Astrocyte (in vitro differentiated cells and primary cell): ENCODE results near the gene SOBP. TPM values are rescaled to one million over a fixed set of nuclear protein-coding genes. Genes with fewer than 3 reads are reported as not detected.

Experiments
- DNase-seq: peaks from one replicate; pipeline ENCODE4 v3.0.0-alpha.2; 2010; ENCODE audit warnings: low read depth
- FAIRE-seq: peaks from 2 replicates; lab custom pipeline; 2011; peaks lifted over from hg19 to GRCh38; lab: Jason Lieb, UNC
- H2AFZ ChIP-seq: 2 replicates; pipeline ENCODE4 v1.6.0; 2012; ENCODE audit warnings: low read depth, low read length, inconsistent platforms
- H3K27ac ChIP-seq: 2 replicates; pipeline ENCODE4 v1.5.1; 2011; ENCODE audit warnings: low read depth, low read length, inconsistent platforms
- H3K27me3 ChIP-seq: 2 replicates; pipeline ENCODE4 v1.6.0; 2011; ENCODE audit warnings: low read length, inconsistent platforms; ENCODE audit not compliant: insufficient read depth
- H3K36me3 ChIP-seq: 2 replicates; pipeline ENCODE4 v1.5.1; 2011; ENCODE audit warnings: low read length, inconsistent platforms; ENCODE audit not compliant: insufficient read depth
- H3K4me1 ChIP-seq: 2 replicates; pipeline ENCODE4 v1.5.1; 2011; ENCODE audit warnings: low read length, inconsistent platforms; ENCODE audit not compliant: insufficient read depth
- H3K4me2 ChIP-seq: 2 replicates; pipeline ENCODE4 v1.6.0; 2012; ENCODE audit warnings: low read length, inconsistent platforms
- H3K4me3 ChIP-seq: 2 replicates; pipeline ENCODE4 v1.5.1; 2011; ENCODE audit warnings: low read depth, mild to moderate bottlenecking, low read length, inconsistent platforms; ENCODE audit not compliant: insufficient read depth
- H3K79me2 ChIP-seq: 2 replicates; pipeline ENCODE4 v1.6.0; 2012; ENCODE audit warnings: mild to moderate bottlenecking, low read length, inconsistent platforms; ENCODE audit not compliant: insufficient read depth
- H3K9ac ChIP-seq: 2 replicates; pipeline ENCODE4 v1.6.0; 2012; ENCODE audit warnings: mild to moderate bottlenecking, low read length, inconsistent platforms
- H3K9me3 ChIP-seq: 2 replicates; pipeline ENCODE4 v1.5.1; 2012; ENCODE audit warnings: low read depth, mild to moderate bottlenecking, low read length, inconsistent platforms; ENCODE audit not compliant: insufficient read depth
- H4K20me1 ChIP-seq: 2 replicates; pipeline ENCODE4 v1.6.0; 2012; ENCODE audit warnings: low read length, inconsistent platforms; ENCODE audit not compliant: insufficient read depth
- H3K27ac Mint-ChIP-seq: one replicate; pipeline ENCODE4 v1.8.0; 2021; ENCODE audit warnings: mild to moderate bottlenecking, mixed read lengths; ENCODE audit not compliant: unreplicated experiment
- H3K27me3 Mint-ChIP-seq: one replicate; pipeline ENCODE4 v1.8.0; 2021; ENCODE audit warnings: low read depth, mixed read lengths; ENCODE audit not compliant: unreplicated experiment
- H3K36me3 Mint-ChIP-seq: one replicate; pipeline ENCODE4 v1.8.0; 2021; ENCODE audit warnings: low read depth, mixed read lengths; ENCODE audit not compliant: unreplicated experiment
- H3K4me1 Mint-ChIP-seq: one replicate; pipeline ENCODE4 v1.8.0; 2021; ENCODE audit warnings: low read depth, mixed read lengths; ENCODE audit not compliant: unreplicated experiment
- H3K4me3 Mint-ChIP-seq: one replicate; pipeline ENCODE4 v1.8.0; 2021; ENCODE audit warnings: mild to moderate bottlenecking, moderate library complexity, mixed read lengths; ENCODE audit not compliant: unreplicated experiment
- H3K9me3 Mint-ChIP-seq: one replicate; pipeline ENCODE4 v1.8.0; 2021; ENCODE audit warnings: mild to moderate bottlenecking, mixed read lengths; ENCODE audit not compliant: unreplicated experiment
- EZH2 ChIP-seq: IDR thresholded peaks from 2 replicates; pipeline ENCODE4 v1.6.1; 2012; ENCODE audit warnings: mild to moderate bottlenecking, low read length, inconsistent platforms; ENCODE audit not compliant: insufficient read depth
- total RNA-seq: library from RNA; stranded (reverse); gene quantifications from 2 replicates; pipeline ENCODE4 v1.2.1, GENCODE V29; 2021
- TF ChIP-seq, protein P1 (sequence below): IDR thresholded peaks from 2 replicates; pipeline ENCODE4 v1.5.1; 2011; ENCODE audit warnings: low read depth, mild to moderate bottlenecking, inconsistent platforms, low read length, moderate library complexity; ENCODE audit not compliant: insufficient read depth

SOBP gene
- total RNA-seq, 1 donor from 2014 or later = 4.7 TPM

DNA sequence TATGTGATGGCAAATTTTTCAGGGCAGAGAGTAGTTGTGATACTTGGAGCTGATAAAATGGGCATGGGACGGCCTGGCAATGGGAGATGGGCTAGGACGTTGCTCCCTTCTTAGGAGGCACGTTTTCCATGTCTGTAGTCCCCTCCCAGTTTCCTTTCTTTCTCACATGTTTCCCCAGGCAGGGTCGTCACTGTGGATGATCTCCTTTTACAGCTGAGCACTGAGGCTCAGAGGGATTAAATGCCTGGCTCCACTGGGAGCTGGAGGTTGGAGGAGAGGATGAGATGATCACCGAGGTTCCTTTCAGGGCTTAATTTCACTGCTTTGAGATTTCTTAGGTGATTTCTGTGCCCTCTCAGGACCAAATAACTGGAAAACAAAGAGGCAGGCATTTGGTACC, 136.7 kb downstream of the SOBP start:
- no peak overlapping the region for H2AFZ ChIP-seq
- TF ChIP-seq, protein P1, sequence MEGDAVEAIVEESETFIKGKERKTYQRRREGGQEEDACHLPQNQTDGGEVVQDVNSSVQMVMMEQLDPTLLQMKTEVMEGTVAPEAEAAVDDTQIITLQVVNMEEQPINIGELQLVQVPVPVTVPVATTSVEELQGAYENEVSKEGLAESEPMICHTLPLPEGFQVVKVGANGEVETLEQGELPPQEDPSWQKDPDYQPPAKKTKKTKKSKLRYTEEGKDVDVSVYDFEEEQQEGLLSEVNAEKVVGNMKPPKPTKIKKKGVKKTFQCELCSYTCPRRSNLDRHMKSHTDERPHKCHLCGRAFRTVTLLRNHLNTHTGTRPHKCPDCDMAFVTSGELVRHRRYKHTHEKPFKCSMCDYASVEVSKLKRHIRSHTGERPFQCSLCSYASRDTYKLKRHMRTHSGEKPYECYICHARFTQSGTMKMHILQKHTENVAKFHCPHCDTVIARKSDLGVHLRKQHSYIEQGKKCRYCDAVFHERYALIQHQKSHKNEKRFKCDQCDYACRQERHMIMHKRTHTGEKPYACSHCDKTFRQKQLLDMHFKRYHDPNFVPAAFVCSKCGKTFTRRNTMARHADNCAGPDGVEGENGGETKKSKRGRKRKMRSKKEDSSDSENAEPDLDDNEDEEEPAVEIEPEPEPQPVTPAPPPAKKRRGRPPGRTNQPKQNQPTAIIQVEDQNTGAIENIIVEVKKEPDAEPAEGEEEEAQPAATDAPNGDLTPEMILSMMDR = no peak
- TF ChIP-seq EZH2 = no peak

DNA sequence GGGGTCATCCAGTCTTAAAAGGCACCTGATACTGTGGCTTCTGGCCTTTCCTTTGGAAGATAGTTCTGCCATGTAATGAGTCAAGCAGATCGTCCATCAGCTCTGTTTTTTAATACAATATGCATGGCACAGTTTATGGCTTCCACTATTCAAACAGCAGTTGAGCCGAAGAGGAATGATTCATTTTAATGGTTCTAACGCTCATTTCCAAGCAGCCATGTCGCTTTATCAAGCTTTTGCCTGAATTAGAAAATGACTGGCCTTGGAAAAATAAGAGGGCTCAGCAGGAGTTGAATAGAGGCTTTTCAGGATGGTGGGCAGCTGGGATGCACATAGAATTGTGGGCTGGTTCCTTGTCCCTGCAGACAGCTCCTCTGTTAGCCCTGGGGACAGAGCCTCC, 138.1 kb downstream of the SOBP start:
- H3K9me3 ChIP-seq = no peaks in the 10 kb centered on the region
- Mint-ChIP-seq H3K9me3 (no peaks in the 10 kb centered on the region), H3K4me3 (no peak overlapping the region), H3K27me3 (peaks cover 5% of the 10 kb centered on the region), H3K36me3 (peaks cover 2% of the 10 kb centered on the region), H3K4me1 (peaks cover 18% of the 10 kb centered on the region), H3K27ac (no peak overlapping the region)
- no peak overlapping the region for H3K9ac ChIP-seq
- H3K79me2 ChIP-seq = no peaks in the 10 kb centered on the region
- no peak overlapping the region for H3K4me2 ChIP-seq
- no peaks in the 10 kb centered on the region for H3K36me3 ChIP-seq
- H3K4me3 ChIP-seq = no peak overlapping the region
- H3K27ac ChIP-seq = no peak overlapping the region
- no peak for DNase-seq
- TF ChIP-seq, protein P1 = no peak
- no peak for TF ChIP-seq EZH2
- no peaks in the 10 kb centered on the region for H4K20me1 ChIP-seq
- FAIRE-seq = no peak
- no peaks in the 10 kb centered on the region for H3K27me3 ChIP-seq
- no peaks in the 10 kb centered on the region for H3K4me1 ChIP-seq
- H2AFZ ChIP-seq = no peak overlapping the region

More for the DNA sequence above, 136.7 kb downstream of the SOBP start:
- H3K4me1 ChIP-seq = no peaks in the 10 kb centered on the region
- H3K27me3 ChIP-seq = no peaks in the 10 kb centered on the region
- no peak for DNase-seq
- no peak for FAIRE-seq
- Mint-ChIP-seq H3K4me3 (no peak overlapping the region), H3K9me3 (no peaks in the 10 kb centered on the region), H3K36me3 (peaks cover 2% of the 10 kb centered on the region), H3K27me3 (no peaks in the 10 kb centered on the region), H3K27ac (no peak overlapping the region), H3K4me1 (peaks cover 18% of the 10 kb centered on the region)
- no peaks in the 10 kb centered on the region for H3K36me3 ChIP-seq
- no peak overlapping the region for H3K4me2 ChIP-seq
- no peak overlapping the region for H3K27ac ChIP-seq
- H3K9me3 ChIP-seq = no peaks in the 10 kb centered on the region
- H3K9ac ChIP-seq = no peak overlapping the region
- no peaks in the 10 kb centered on the region for H3K79me2 ChIP-seq
- H3K4me3 ChIP-seq = no peak overlapping the region
- no peaks in the 10 kb centered on the region for H4K20me1 ChIP-seq

DNA sequence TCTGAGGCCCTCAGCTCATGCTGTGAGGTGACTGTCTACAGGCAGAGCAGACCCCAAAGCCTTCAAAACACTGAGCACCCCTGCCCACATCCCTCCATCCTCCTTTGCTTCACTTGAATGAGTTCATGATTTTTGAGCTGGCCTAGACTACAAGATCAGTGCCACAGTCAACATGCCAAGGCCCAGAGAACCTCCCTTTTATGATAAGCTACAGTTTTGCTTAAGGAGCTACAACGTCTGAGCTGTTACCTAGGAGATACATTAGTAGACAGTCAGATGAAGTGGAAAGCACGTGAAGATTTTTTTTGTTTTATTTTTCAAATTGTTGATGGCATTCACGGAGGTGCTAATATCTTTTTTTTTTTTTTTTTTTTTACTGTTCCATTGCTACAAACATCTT, 139.0 kb downstream of the SOBP start:
- Histone ChIP-seq H3K36me3 (no peaks in the 10 kb centered on the region), H3K4me1 (no peaks in the 10 kb centered on the region), H3K9ac (no peak overlapping the region), H3K79me2 (no peaks in the 10 kb centered on the region), H3K27ac (no peak overlapping the region), H2AFZ (no peak overlapping the region), H3K27me3 (peaks cover 6% of the 10 kb centered on the region), H3K4me3 (no peak overlapping the region), H3K4me2 (no peak overlapping the region), H3K9me3 (no peaks in the 10 kb centered on the region), H4K20me1 (no peaks in the 10 kb centered on the region)
- Mint-ChIP-seq H3K4me3 (no peak overlapping the region), H3K27ac (no peak overlapping the region), H3K9me3 (peaks cover 4% of the 10 kb centered on the region), H3K27me3 (peaks cover 14% of the 10 kb centered on the region), H3K36me3 (peaks cover 11% of the 10 kb centered on the region), H3K4me1 (peaks cover 12% of the 10 kb centered on the region)
- no peak for DNase-seq
- no peak for FAIRE-seq
- TF ChIP-seq, protein P1 = no peak
- TF ChIP-seq EZH2 = no peak
